GM13976 (cell line): ENCODE data around the gene TMEM181.

Experiments used
- DNase-seq: peaks from one replicate; pipeline ENCODE4 v3.0.0; 2012; ENCODE audit warnings: low spot score
- CTCF ChIP-seq: IDR thresholded peaks from 2 replicates; pipeline ENCODE4 v1.5.1; 2012; ENCODE audit warnings: borderline replicate concordance, mild to moderate bottlenecking; ENCODE audit not compliant: insufficient read depth; ENCODE audit errors: extremely low read depth, missing control alignments, control extremely low read depth
- in situ Hi-C: fragments of 300-500 bp; cut with MboI; formaldehyde crosslinking; loops from one replicate; pipeline ENCODE4 v1.12.0; 2022; ENCODE audit warnings: low sequenced_read_pairs, mixed read lengths, inconsistent platforms; ENCODE audit not compliant: unreplicated experiment

Gene TMEM181

GRCh38 chr6:158557927-158558326, 2.0 kb upstream of the TMEM181 start:
- in situ Hi-C loops, result no loop called here
- TF ChIP-seq CTCF, result no peak
- DNase-seq, result no peak

GRCh38 chr6:158558415-158559306, 1.2 kb upstream of the TMEM181 start:
- in situ Hi-C loops, result no loop called here
- no peak for DNase-seq
- TF ChIP-seq CTCF, result no peak

GRCh38 chr6:158559338-158559894, 475 bp upstream of the TMEM181 start:
- DNase-seq, result no peak
- TF ChIP-seq CTCF, result no peak

GRCh38 chr6:158560836-158561320, 987 bp downstream of the TMEM181 start:
- no peak for TF ChIP-seq CTCF
- in situ Hi-C loops, result no loop called here
- DNase-seq, result no peak

More at GRCh38 chr6:158559338-158559894, 475 bp upstream of the TMEM181 start:
- in situ Hi-C loops, result no loop called here

- no peak for TF ChIP-seq CTCF
- in situ Hi-C loops, result no loop called here
- no peak for DNase-seq
Measured at GRCh38 chr6:158561321-158561884, 1.5 kb downstream of the TMEM181 start.

- no peak for DNase-seq
- TF ChIP-seq CTCF, result no peak
- in situ Hi-C loops, result no loop called here
Measured at GRCh38 chr6:158561938-158562337, 2.0 kb downstream of the TMEM181 start.
